Prostate gland (tissue), 2 donors: Measurements from ENCODE around the gene FNDC7. TPM values are rescaled to one million over a fixed set of nuclear protein-coding genes. Genes with fewer than 3 reads are reported as not detected.

Experiments
- DNase-seq: peaks from one replicate; pipeline ENCODE4 v3.0.0-alpha.2; 2019; ENCODE audit warnings: low spot score
- H3K27ac ChIP-seq, 2 donors: fragments of 200-600 bp; sonication (generic); 2 replicates each; pipeline ENCODE4 v1.5.1; 2017 to 2019
- H3K27me3 ChIP-seq: fragments of 200-600 bp; sonication (generic); replicated peaks from 2 replicates; pipeline ENCODE4 v1.5.1; 2019; ENCODE audit not compliant: insufficient read depth
- H3K36me3 ChIP-seq, 2 donors: fragments of 200-600 bp; sonication (generic); 1 replicate in 1 of 2; 2 replicates in 1 of 2; pipeline versions ENCODE4 v1.5.1 to v1.8.1; 2017 to 2019
- H3K4me1 ChIP-seq: fragments of 200-600 bp; sonication (generic); replicated peaks from 2 replicates; pipeline ENCODE4 v1.5.1; 2019
- H3K4me3 ChIP-seq, 2 donors: fragments of 200-600 bp; sonication (generic); 2 replicates each; pipeline ENCODE4 v1.5.1; 2017 to 2019
- H3K9me3 ChIP-seq: fragments of 200-600 bp; sonication (generic); 2 replicates; pipeline ENCODE4 v1.5.1; 2017
- CTCF ChIP-seq, 4 experiments: fragments of 200-600 bp in 2 of 4; fragments of 450-650 bp in 2 of 4; sonication (generic) in 2 of 4; IDR thresholded peaks; 1 replicate in 3 of 4; 2 replicates in 1 of 4; pipeline ENCODE4 v1.5.1; 2016 to 2019; ENCODE audit warnings: antibody characterized with exemption in 4 of 4, mild to moderate bottlenecking in 2 of 4, moderate library complexity in 2 of 4
- POLR2A ChIP-seq: fragments of 450-650 bp; IDR thresholded peaks from one replicate; pipeline ENCODE4 v1.6.1; 2016; ENCODE audit warnings: antibody characterized with exemption, mild to moderate bottlenecking
- POLR2AphosphoS5 ChIP-seq: sonication (generic); formaldehyde crosslinking; IDR thresholded peaks from one replicate; pipeline ENCODE4 v1.6.1; 2017; ENCODE audit warnings: antibody characterized with exemption
- WGBS: methylation state at CpG from one replicate; pipeline ENCODE4 v1.1.5; 2018; 5-methylcytosine and 5-hydroxymethylcytosine counted together
- intact Hi-C: fragments of 100-400 bp; cut with DNase I; formaldehyde crosslinking; loops from one replicate; pipeline ENCODE4 v1.14.2; 2022
- total RNA-seq, 2 donors: library from RNA; depleted of rRNA; stranded (reverse); fragments of >200 nt; gene quantifications; one replicate each; pipeline ENCODE4 v1.1.0, GENCODE V29; 2016

The FNDC7 gene
- total RNA-seq, 2 donors from 2014 or later, result 3.3 TPM; not detected in 1

GRCh38 chr1:108691128-108691941 lies 21.4 kb upstream of the FNDC7 start:
- 22% methylated on average over 12 of the region's 12 CpGs for WGBS
- peak; percentile 13 for DNase-seq
- intact Hi-C loops, result loop anchor here (5.0 to 10.0 kb wide), 2 partner anchors 53 to 136 kb away; partner anchors contain the start of gene STXBP3

DNA sequence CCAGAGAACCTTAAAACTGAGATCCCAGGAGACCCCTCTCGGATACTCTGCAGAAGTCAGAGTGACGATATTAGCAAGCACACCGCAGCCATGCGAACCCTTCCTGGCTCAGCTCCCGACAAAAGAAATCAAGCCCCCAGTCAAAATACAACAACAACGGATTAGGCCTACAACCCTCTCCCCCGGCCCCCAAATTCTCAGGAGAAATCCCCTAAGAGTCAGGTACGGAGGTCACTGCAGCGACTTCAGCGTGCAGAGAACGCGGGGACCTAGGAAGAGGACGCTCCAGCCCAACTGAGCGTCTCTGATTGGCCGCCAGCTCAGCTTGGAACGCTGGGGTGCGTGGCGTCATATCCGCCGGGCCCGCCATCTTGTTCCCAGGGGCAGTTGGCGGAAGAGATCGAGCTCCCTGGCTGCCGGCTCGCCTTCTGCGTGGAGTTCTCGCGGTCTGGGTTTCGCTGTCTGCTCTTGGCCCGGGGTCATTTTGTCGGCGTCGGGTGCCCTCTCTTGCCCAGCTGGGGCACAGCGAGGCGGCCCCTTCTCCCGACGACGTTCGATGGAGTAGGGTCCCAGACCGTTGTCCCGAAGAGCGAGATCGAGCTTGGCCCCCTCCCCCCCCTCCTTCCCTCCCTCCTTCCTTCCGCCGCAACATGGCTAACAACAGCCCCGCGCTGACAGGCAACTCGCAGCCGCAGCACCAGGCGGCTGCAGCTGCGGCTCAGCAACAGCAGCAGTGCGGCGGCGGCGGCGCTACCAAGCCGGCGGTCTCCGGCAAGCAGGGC lies 20.6 kb upstream of the FNDC7 start, which contains the start of gene PRPF38B:
TSS of gene PRPF38B (plus strand) at position 369 of the 782 bp plus-strand sequence. CDS start at position 651, 282 bp downstream.
- under 1% methylated on average over 58 of the region's 59 CpGs for whole genome bisulfite sequencing

More at GRCh38 chr1:108691128-108691941, 21.4 kb upstream of the FNDC7 start:
- Histone ChIP-seq H3K4me3 (peak overlapping the region; percentile 76 to 84), H3K4me1 (no peaks in the 10 kb centered on the region), H3K9me3 (no peaks in the 10 kb centered on the region), H3K27ac (peak overlapping the region; percentile 98 to 99), H3K27me3 (no peaks in the 10 kb centered on the region), H3K36me3 (no peaks in the 10 kb centered on the region)
- TF ChIP-seq POLR2AphosphoS5 (no peak), POLR2A (no peak), CTCF (IDR thresholded peaks at IDR 0.05) (no peak)

GRCh38 chr1:108692724-108693655 lies 19.7 kb upstream of the FNDC7 start:
- under 1% methylated on average over 36 of the region's 36 CpGs for WGBS
- TF ChIP-seq POLR2A, result no peak
- peak in 1 of 4 experiments; percentile 10 for TF ChIP-seq CTCF (IDR thresholded peaks at IDR 0.05)
- TF ChIP-seq POLR2AphosphoS5, result no peak
- peak overlapping the region; percentile 76 to 84 for H3K4me3 ChIP-seq
- no peaks in the 10 kb centered on the region for H3K9me3 ChIP-seq
- peak overlapping the region; percentile 98 to 99 for H3K27ac ChIP-seq
- DNase-seq, result peak; percentile 42
- intact Hi-C loops, result loop anchor here (5.0 to 10.0 kb wide), 2 partner anchors 52 to 134 kb away; partner anchors contain the start of gene STXBP3
- no peaks in the 10 kb centered on the region for H3K4me1 ChIP-seq
- no peaks in the 10 kb centered on the region for H3K27me3 ChIP-seq
- peaks cover 0 to 3% of the 10 kb centered on the region in 2 donors for H3K36me3 ChIP-seq

More for the DNA sequence above, 20.6 kb upstream of the FNDC7 start, which contains the start of gene PRPF38B:
- intact Hi-C loops, result loop anchor here (5.0 to 10.0 kb wide), 2 partner anchors 53 to 135 kb away; partner anchors contain the start of gene STXBP3
- peak; percentile 94 for DNase-seq
- Histone ChIP-seq H3K9me3 (no peaks in the 10 kb centered on the region), H3K4me1 (no peaks in the 10 kb centered on the region), H3K27me3 (no peaks in the 10 kb centered on the region), H3K36me3 (no peaks in the 10 kb centered on the region), H3K27ac (peak within 1 kb of the TSS; percentile 98 to 99), H3K4me3 (peak within 1 kb of the TSS; percentile 76 to 84)
- peak; percentile 84 for TF ChIP-seq POLR2A
- TF ChIP-seq CTCF (IDR thresholded peaks at IDR 0.05), result peak in 1 of 4 experiments; percentile 9
- TF ChIP-seq POLR2AphosphoS5, result peak; percentile 88

DNA sequence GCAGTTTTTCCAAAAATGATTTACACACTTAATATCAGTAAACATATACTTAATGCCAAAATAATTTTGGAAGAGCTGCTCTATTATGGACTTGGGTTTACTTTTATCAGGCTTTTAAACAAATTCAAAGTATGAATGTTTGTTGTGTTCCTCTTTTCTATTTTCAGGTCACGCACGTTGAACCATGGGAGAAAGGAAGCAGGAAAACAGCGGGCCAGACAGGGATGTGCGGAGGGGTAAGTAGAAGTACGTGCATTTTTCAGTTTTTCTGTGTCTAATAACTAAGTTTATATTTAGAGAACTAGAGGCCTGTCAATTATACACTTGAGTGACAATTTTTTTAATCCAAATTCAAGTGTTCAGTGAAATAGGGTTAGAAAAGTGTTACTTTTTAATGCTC lies 17.2 kb upstream of the FNDC7 start:
- no peaks in the 10 kb centered on the region for H3K27me3 ChIP-seq
- H3K9me3 ChIP-seq, result no peaks in the 10 kb centered on the region
- H3K27ac ChIP-seq, result no peak overlapping the region
- TF ChIP-seq CTCF (IDR thresholded peaks at IDR 0.05), result no peak
- no peak for TF ChIP-seq POLR2AphosphoS5
- no peak for TF ChIP-seq POLR2A
- WGBS, result 73% methylated on average over 5 of the region's 5 CpGs
- H3K4me1 ChIP-seq, result no peaks in the 10 kb centered on the region
- no peak for DNase-seq
- intact Hi-C loops, result loop anchor here (10.0 kb wide), 1 partner anchor 49 kb away; the partner anchor contains the start of gene STXBP3
- peaks cover 0 to 5% of the 10 kb centered on the region in 2 donors for H3K36me3 ChIP-seq
- no peak overlapping the region for H3K4me3 ChIP-seq
